Brain microvascular endothelial cell (primary cell): ENCODE measurements around the gene ZNF574.

Source experiments
- DNase-seq: peaks from one replicate; pipeline ENCODE4 v3.0.0-alpha.2; 2020
- H3K27ac ChIP-seq: fragments of 250-450 bp; sonication (Bioruptor Pico); 2 replicates; pipeline ENCODE4 v1.5.1; 2020; ENCODE audit warnings: mild to moderate bottlenecking, moderate library complexity
- H3K27me3 ChIP-seq: fragments of 250-450 bp; sonication (Bioruptor Pico); replicated peaks from 2 replicates; pipeline ENCODE4 v1.5.1; 2020; ENCODE audit warnings: mild to moderate bottlenecking
- H3K36me3 ChIP-seq: fragments of 250-450 bp; sonication (Bioruptor Pico); replicated peaks from 2 replicates; pipeline ENCODE4 v1.5.1; 2020; ENCODE audit warnings: mild to moderate bottlenecking
- H3K4me3 ChIP-seq: 2 replicates; pipeline ENCODE4 v1.5.1; 2011; ENCODE audit warnings: low read depth, mild to moderate bottlenecking, control low read depth, low read length, moderate library complexity
- in situ Hi-C: cut with HindIII; loops from 2 replicates; pipeline ENCODE4 v1.10.0; 2017; ENCODE audit warnings: low sequenced_read_pairs, low pct_ligation_motif_present
- TF ChIP-seq, protein P1 (sequence below): IDR thresholded peaks from 2 replicates; pipeline ENCODE4 v1.5.1; 2011; ENCODE audit warnings: low read depth, mild to moderate bottlenecking, moderate library complexity, low read length, control low read depth, inconsistent platforms; ENCODE audit errors: missing control alignments

Gene ZNF574

DNA sequence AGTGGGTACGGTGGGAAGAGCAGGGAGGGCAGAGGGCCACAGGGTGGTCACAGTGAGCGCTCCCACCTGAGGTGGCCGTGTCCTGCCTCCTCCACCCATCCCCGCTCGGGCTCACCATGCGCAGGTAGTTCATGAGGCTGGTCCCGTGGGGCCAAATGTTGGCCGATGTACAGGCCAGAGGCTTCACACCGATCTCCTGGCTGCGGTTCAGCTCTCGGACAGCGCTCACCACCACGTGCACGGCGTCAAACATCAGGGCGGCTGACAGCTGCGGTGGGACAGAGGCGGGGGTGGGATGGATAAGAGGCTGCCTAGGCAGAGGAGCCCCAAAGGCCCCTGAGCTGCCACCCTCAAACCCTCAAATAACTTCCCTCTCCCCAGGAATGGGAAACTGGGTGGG lies 21.8 kb upstream of the ZNF574 start:
- Histone ChIP-seq H3K27me3 (no peaks in the 10 kb centered on the region), H3K36me3 (no peaks in the 10 kb centered on the region), H3K4me3 (no peak overlapping the region), H3K27ac (no peak overlapping the region)
- in situ Hi-C loops, result no loop called here
- DNase-seq, result no peak
- TF ChIP-seq, protein P1, sequence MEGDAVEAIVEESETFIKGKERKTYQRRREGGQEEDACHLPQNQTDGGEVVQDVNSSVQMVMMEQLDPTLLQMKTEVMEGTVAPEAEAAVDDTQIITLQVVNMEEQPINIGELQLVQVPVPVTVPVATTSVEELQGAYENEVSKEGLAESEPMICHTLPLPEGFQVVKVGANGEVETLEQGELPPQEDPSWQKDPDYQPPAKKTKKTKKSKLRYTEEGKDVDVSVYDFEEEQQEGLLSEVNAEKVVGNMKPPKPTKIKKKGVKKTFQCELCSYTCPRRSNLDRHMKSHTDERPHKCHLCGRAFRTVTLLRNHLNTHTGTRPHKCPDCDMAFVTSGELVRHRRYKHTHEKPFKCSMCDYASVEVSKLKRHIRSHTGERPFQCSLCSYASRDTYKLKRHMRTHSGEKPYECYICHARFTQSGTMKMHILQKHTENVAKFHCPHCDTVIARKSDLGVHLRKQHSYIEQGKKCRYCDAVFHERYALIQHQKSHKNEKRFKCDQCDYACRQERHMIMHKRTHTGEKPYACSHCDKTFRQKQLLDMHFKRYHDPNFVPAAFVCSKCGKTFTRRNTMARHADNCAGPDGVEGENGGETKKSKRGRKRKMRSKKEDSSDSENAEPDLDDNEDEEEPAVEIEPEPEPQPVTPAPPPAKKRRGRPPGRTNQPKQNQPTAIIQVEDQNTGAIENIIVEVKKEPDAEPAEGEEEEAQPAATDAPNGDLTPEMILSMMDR, result no peak

DNA sequence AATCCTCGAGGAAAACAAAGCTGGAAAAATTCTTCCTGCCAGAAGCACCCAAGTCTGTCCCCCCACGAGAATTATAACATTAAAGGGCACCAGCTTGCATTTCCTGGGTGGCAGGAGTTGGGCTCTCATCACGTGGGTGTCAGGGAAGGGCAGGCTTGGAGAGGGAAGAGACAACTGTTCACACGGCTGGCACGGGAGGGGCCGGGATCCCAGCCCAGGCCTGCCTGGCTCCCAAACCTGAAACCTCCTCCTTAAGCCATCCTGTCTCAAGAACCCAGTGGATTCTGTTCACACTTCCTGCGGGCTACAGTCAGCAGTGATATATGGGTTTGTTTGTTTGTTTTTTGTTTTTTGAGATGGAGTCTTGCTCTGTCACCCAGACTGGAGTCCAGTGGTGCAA lies 18.1 kb upstream of the ZNF574 start:
- Histone ChIP-seq H3K36me3 (no peaks in the 10 kb centered on the region), H3K27ac (no peak overlapping the region), H3K27me3 (no peaks in the 10 kb centered on the region), H3K4me3 (no peak overlapping the region)
- in situ Hi-C loops, result no loop called here
- TF ChIP-seq, protein P1, result no peak
- DNase-seq, result no peak

- no peak overlapping the region for H3K27ac ChIP-seq
- no peak overlapping the region for H3K4me3 ChIP-seq
- no peaks in the 10 kb centered on the region for H3K27me3 ChIP-seq
- TF ChIP-seq, protein P1, result no peak
- H3K36me3 ChIP-seq, result no peaks in the 10 kb centered on the region
- in situ Hi-C loops, result no loop called here
- DNase-seq, result no peak
These were observed 16.8 kb upstream of the ZNF574 start for GRCh38 chr19:42059196-42059595.

DNA sequence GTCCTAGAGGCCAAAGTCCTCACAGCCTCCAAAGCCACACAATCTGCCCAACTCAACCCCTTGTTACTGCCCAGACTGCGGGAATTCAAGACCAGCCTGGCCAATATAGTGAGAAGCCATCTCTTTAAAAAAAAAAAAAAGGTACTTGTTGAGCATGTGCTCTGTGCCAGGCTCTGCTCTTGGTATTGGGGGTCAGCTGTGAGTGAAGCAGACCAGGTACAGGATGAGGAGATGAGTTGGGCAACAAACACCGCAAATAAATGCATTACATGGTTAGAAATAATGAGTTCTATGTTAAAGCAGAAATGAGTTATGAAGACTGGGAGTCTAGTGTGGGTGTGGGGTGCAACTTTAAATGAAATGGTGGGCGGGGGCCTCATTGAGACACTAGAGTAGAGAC lies 15.8 kb upstream of the ZNF574 start:
- in situ Hi-C loops, result no loop called here
- H3K4me3 ChIP-seq, result no peak overlapping the region
- no peaks in the 10 kb centered on the region for H3K27me3 ChIP-seq
- TF ChIP-seq, protein P1, result no peak
- DNase-seq, result no peak
- no peaks in the 10 kb centered on the region for H3K36me3 ChIP-seq
- no peak overlapping the region for H3K27ac ChIP-seq

- TF ChIP-seq, protein P1, result no peak
- in situ Hi-C loops, result no loop called here
These were observed 13.6 kb upstream of the ZNF574 start for GRCh38 chr19:42062381-42062780.

GRCh38 chr19:42064432-42064831 lies 11.5 kb upstream of the ZNF574 start:
- in situ Hi-C loops, result no loop called here
- TF ChIP-seq, protein P1, result no peak

More at GRCh38 chr19:42062381-42062780, 13.6 kb upstream of the ZNF574 start:
- Histone ChIP-seq H3K27ac (no peak overlapping the region), H3K4me3 (no peak overlapping the region), H3K27me3 (peaks cover 8% of the 10 kb centered on the region), H3K36me3 (no peaks in the 10 kb centered on the region)
- DNase-seq, result no peak

More at GRCh38 chr19:42064432-42064831, 11.5 kb upstream of the ZNF574 start:
- H3K27ac ChIP-seq, result no peak overlapping the region
- no peaks in the 10 kb centered on the region for H3K36me3 ChIP-seq
- H3K27me3 ChIP-seq, result peaks cover 22% of the 10 kb centered on the region
- no peak overlapping the region for H3K4me3 ChIP-seq
- no peak for DNase-seq
